SK-N-DZ (cell line): ENCODE measurements around the gene DAAM2.
A peak's percentile ranks its signal among the peaks of the same experiment; 100 is the strongest.

Experiments used
- DNase-seq: peaks from one replicate; pipeline ENCODE4 v3.0.0-alpha.2; 2015; ENCODE audit warnings: low spot score

Gene DAAM2

DNA sequence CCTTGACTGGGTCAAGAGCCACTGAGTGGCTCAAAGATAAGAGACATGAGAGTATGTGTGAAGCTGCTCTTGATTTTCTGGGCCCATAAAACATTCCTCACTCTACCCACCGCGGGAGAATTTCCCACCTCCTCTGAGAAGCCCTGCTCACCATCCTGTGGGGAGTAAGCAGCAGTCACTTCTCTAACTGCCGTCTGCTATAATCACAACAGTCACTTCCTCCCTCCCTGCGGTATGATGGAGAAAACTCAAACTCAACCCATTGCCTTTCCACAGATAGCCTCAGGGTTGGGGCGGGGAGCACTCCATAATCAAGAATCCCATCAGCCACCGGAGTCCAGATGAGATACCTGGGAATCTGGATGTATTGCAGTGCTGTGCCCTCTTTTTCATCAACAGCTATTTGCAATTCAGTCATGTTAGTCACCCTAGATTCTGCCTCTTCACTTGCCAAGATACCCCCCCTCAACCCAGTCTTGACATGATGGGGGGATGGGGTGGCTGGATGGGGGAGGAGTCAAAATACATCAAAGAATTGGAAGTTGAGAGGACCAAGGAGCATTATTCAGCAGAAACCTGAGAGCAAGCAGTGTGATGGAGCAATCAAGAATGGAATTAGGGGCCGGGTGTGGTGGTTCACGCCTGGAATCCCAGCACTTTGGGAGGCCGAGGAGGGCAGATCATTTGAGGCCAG, 137.0 kb downstream of the DAAM2 start:
- no peak for DNase-seq

DNA sequence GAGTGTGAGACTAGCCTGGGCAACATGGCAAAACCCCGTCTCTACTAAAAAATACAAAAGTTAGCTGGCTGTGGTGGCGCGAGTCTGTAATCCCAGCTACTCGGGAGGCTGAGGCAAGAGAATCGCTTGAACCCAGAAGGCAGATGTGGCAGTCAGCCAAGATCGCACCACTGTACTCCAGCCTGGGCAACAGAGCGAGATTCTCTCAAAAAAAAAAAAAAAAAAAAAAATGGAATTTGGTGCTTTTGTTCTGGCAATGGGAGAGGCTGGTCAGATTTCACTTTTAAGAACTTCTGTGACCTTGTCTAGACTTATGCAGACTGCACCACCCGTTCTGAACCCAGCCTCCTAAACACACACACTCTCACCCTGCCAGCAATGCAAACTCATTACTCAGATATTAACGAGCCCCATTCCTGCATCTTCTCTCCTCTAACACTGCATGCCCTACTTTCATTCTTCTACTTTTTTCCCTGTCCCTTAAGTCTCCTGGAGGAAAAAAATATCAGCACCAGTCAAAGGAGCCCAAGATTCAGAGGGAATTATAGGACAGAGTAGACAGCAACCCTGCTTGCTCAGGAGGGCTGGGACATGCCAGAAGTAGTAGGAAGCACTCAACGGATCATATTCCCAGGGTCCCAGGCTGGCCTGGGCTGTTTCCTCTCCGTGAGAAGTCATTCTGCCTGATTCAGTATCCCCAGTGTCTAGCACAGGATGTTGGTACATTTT, 137.7 kb downstream of the DAAM2 start:
- no peak for DNase-seq

DNA sequence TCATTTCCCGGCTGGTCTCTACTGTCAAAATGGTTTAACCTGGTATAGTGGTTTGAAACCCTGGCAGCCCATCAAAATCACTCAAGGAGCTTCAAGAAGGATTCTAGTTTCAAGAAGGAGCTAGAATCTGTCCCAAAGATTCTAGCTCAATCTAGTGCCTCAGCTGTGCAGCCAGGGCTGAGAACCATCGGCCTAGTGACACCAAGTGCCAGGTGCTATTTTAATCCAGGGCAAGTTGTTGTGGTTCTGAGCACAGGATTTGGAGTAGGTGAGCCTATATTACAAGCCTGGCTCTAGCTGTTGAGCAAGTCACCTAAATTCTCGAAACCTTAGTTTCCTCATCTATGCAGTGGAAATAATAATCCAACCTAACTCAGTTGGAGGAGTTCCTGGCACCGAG, 138.4 kb downstream of the DAAM2 start:
- DNase-seq: no peak

DNA sequence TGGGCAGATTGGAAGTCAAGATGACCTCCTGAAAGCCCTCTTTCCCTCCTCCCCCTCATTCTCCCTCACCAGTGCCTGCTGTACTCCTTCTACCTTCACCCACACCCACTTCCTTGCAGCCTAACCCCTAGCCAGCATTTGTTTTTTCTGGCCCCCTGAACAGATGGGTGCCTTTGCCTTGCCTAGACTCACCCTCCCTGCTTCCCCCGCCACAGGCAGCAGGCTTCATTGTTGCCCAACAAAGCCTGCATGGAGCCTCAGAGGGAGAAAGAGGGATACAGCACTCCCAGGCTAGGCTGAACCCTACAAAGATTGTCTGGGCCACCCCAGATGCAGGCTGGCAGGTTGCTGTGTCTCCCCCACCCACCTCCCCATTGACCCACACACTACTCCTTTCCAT, 139.4 kb downstream of the DAAM2 start:
- DNase-seq: no peak

DNA sequence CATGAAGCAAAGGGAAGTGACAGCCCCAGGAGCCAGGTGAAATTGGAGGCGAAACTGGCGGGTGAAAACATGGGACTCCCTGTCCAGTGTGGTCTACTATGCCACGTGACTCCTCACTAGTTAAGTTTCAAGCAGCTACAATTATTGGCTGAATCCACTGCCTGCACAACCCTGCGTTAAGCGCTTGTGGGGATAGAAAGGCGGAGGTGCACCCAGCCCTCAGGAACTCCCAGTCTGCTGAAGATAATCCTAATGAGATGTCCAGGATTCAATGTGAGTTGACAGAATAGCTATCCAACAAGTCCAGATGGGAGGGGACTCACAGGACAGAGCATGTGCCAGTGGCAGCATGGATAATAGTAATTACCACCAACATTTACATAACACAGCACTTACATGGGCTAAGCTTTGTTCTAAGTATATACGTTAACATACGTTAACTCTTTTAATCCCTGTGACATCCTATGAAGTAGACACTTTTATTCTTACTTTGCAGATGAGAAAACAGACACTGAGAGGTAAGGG, 140.3 kb downstream of the DAAM2 start:
- DNase-seq: no peak

DNA sequence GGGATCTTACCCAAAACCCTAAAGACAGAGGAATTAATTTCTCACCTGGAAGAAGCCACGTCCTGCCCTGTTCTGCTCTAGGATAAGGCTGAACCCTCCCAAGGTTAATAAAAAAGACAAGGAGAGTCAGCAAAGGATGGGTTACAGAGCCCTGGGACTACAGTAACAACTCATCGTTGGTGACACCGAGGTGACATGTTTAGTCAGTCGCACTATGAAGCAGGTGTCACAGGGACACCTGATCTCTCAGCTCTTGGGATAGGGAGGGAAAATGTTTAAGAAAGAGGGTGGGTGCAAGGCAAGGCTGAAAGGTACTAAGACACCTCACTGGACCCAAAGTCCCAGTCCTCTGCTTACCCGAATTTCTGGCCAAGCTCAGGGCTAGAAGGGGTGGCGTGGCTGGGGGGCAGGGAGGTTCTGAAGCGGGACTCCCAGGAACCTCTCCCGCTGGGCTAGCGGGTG, 141.5 kb downstream of the DAAM2 start:
- DNase-seq: no peak

DNA sequence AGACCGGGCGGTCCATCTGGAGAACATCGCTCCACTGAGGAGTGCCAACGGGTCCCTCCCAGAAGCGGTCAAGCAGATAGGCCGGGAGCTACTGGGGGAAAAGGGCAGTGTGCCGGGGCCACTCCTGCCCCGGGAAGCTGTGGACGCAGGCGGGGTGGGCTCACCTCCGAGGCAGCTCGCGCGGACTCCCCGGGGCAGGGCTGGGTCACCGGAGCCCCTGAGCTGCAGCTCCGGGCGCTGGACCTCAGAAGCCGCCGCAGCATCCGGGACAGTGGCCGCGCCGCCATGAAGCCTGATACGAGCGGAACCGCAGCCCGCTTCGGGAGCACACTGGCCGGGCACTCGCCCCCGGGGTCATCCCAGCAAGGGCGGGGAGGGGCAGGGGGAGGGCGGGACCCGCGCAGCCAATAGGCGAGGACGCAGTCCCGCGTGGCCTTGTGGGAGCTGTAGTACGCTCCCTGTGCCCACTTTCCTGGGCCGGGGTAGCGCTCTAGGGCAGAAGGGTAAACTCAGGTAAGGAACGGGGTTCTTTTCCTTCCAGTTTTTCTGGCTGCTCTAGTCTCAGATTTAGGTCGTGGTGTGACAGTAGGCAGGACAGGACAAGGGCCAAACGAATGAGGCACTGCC, 142.1 kb downstream of the DAAM2 start, which contains the start of gene MOCS1:
MOCS1 (minus strand) TSS at position 332 of the 627 bp plus-strand sequence; CDS start at position 287, 45 bp downstream.
- peak; percentile 59 for DNase-seq

DNA sequence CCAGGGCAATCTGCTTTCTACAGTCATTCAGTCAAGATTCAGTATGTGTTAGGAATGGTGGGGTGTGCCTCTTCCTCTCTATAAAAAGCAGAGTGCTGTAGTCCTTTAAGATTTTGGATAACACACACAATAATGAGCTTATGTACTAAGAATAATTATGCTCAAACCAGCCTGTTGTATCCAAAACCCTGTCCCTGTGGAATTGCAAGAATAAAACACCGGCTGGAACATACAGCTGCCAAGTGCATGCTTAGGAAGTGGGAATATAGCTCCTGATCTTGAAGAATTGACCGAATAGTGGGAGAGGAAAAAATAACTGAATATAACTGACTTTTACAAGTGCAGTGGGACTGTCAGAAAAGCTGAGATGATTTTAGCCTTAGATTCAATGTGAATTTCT, 143.1 kb downstream of the DAAM2 start:
- DNase-seq: no peak

DNA sequence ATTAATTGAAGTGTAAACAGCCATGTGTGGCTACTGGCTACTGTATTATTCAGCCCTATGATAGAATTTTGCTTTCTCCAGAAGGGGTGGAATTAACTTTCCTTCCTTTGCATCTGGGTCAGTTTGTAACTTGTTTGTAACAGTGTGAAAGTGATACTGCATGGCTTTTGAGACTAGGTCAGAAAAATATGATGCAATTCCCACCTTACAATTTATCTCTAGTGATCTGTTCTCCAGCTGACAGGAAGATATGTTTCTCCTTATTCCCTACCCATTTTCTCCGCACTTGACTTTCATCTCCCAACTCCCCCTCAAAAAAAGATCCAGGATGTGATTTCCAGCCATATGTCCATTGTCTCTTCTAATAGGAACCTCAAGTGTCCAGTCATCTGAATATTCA, 144.7 kb downstream of the DAAM2 start:
- DNase-seq: no peak

DNA sequence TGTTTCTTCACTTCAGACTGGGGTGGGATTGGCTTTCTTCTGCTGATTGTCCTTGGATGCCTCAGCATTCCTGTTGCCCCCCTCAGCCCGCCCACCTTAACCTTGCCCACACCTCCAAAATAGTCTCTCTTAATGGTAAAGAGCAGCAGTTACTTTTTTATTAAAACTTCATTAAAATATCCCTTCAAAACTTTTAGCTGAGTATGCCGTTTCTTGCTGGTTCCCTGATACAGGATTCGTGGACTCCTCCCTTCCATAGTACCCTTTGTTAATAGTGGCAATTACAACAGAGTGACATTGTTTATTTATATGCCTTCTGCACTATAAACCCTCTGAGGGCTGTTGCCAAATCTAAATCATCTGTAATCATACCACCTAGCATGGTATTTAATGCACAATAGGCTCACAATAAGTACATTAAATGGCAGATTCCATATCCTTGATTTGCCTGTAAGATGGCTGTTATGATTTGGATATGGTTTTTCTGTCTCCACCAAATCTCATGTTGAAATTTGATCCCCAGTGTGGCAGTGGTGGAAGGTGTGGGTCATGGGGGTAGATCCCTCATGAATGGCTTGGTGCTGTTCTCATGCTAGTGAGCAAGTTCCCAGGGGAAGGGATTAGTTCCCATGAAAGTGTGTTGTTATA, 145.6 kb downstream of the DAAM2 start:
- no peak for DNase-seq

DNA sequence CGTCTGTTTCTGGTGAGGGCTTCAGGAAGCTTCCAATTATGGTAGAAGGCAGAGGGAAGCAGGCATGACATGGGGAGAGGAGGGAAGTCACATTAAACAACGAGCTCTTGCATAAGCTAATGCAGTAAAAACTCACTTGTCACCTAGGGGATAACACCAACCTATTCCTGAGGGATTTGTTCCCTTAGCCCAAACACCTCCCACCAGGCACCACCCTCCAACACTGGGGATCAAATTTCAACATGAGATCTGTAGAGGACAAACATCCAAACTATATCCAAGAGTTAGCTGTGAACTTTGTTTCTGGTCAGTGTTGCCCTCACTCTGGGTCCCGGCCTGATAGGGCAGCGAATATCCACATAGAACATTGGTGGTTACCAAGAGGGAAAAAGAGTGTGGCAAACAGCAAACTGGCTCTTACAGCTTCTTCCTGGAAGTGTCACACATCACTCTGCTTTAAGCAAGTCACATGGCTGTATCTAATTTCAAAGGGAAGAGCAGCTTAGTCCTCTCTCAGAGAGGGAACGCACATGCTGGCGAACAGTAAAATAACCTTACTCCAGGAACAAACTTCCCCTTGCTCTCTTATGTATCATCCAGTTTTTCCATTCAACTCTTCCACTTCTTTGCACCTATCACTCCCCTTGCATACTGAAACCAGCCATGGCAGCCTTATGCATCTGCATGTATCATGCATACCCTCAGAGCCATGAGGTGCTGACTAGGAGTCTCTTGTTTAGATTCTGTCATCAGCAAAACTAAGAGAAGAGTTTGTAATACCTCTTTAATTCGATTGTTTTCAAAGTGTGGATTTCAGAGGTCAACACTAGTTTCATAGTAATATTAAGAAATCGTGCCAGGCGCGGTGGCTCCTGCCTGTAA, 146.8 kb downstream of the DAAM2 start:
- DNase-seq: no peak

DNA sequence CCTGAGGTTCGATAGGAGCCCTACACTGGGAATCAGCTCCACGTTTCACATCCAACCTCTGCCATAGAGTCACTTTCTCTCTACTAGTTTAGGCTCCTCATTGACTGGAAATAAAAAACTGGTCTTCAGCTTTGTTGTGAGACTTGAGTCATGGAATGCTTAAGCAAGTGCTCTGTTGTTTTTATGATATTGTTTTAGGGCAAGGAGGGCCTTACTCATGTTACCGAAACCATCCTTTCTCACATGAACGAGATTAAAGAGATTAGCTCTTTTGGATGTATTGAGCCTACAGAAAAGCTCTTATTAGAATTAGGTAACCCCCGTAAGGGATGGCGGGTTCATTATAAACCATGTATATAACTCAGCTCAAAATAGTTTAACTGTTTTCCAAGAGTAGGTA, 149.0 kb downstream of the DAAM2 start:
- DNase-seq: no peak

DNA sequence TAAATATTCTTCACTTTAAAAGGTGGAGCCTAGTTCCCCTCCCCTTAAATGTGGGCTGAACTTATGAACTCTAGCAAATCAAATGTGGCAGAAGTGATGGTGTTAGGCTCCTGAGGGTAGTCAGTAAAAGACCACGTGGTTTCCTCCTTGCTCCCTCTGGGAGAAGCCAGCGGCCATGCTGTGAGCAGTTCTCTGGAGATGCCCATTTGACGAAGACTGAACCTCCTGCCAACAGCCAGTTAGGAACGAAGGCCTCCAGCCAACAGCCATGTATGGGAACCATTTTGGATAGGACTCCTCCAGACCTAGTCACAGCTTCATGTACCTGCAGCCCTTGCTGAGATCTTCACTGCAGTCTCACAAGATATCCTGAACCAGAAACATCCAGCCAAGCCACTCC, 149.6 kb downstream of the DAAM2 start:
- DNase-seq: no peak

DNA sequence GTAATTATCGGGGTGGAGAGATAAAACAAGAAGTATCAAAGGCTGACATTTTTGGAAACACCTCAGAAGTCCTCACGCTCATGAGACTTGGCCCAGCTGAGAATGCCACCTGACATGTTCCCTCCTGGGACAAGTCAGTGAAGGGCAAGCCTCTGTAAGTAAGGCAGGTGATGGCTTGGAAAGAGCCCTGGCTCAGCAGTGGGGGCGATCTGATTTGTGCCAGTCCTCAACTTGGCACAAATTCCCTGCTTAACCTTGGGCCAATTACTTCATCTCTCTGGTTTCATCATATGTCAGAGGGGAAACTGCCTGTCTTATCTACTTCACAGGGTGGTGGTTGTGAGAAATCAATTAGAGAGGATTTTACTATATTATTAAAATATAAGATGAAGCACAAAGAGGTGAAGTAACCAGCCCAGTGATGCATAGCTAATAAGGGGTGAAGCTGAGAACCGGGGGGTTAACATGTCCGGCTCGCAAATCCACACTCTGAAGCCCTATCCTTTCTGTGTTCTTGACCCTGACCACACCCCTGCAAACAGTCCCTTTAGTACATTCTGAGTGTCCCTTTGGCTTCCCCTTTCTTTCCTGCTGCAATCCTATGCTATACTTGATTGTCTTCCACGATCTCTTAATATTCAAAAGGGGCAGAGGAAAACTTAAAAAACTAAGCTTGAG, 150.9 kb downstream of the DAAM2 start:
- DNase-seq: no peak

DNA sequence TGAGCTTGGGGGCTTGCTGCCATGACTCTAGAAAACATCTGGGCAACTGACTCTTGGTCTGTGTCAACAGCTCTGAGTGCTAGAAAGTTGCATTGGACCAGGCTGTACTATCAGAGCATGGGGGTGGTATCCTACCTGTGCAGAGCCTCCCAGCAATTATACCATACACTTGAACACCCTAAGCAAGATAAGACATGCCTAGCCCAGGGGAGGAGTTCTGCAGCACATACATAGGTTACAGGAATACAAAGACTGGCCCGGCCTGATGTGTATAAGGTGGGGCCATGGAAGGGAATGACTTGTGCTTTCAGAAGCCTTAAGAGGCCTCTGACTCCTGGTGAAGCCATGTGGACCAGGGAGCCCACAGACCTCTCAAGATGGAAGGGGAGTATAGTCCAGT, 153.4 kb downstream of the DAAM2 start:
- no peak for DNase-seq

DNA sequence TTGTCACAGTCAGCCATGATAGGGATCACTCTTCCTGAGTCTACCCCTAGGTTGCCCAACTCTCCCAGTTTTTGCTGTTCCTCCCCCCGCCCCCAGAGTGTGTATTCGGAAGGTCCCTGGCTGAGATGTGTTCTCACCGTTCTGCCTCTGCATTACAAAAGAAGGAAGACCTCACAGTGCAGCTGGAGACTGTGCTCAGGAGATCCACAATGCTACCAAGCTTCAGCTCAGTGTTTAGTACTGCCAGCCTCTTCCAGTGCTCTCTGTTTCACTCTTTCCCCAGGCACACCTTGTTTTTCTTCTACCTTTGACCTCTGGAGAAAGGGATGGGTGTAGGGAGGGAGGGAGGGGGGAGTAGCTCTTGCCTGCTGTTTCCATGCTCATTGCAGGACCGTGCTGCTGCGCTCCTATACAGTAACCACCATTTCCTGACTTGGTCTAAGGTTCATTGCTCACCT, 155.5 kb downstream of the DAAM2 start:
- DNase-seq: no peak

DNA sequence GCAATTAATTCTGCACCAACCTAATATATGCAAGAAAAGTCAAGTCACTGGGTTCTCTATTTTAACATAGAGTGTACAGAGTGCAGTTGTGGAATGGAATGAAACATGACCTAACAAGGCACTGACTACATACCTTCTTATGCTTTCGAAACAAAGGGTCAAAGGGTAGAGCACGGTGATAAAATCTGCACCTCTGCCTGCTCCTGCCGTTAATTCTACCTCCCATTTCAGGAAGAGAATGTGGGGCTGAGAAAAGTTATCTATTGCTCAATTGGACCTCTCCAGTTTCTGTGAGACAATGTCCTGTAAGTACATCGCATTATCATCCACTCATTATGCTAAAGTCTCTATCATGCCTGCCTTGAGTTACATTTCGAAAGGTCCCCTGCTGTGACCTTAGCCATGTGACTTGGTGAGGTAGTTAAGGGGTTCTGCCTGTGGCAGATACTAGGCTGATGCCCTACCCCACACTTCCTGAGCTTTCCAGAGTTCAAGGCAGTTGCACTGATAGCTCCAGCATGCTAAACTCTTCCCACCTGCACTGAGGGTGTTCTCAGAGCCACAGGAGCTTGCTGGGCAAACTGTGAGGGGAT, 156.1 kb downstream of the DAAM2 start:
- no peak for DNase-seq

DNA sequence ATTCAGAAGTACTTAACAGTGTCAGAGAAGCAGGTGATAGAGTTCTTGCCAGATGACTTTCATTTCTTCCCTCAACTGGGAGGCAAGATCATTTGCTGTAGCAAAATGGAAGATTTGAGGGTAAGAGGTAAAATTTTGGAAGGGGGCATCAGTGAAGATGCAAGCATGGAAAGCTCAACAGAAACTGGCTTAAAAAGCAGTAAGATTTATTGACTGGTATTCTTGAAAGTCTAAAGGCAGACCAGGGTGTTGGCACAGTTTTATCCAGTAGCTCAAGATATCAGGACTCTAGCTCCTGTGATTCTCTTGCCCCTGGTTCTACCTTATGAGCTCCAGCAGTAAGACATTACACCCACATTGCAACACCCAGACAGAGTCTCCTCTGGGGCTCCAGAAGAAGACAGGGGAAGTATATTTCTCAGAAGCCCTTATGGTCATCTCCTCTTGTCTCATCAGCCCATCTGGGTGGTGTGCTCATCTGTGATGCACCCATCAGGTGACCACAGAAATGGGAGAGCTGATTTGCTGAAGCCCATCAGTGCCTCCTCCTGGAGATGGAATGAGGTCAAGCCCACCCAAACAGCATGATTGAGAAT, 158.0 kb downstream of the DAAM2 start:
- no peak for DNase-seq

DNA sequence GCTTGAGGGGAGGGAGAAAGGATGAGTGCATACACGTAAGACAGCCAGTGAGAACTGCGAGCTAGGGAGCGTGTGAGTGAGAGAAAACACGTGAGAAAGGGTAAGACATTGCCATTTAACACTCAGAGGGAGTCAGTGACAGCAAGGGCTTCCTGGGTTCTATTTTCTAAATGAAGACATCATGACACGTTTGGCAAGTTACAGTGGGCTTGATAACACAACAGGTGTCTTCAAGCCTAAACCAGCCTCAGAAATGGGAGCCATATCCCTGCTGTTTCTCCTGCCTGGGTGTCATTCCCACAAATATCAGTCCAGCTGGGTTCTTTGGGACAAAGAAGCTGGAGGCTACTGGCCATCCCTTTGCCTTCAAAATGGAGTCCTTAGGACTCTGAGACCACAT, 159.0 kb downstream of the DAAM2 start:
- no peak for DNase-seq
